ENCODE results near the gene SEC24A.
"Not testable (repeated sequence)": the region's sequence is repeated elsewhere in the genome, so short reads cannot be mapped to it uniquely, and the experiment has no call there.

SEC24A gene

GRCh38 chr5:134651531-134651930, 2.9 kb downstream of the SEC24A start:
- no peak overlapping the region for H3K27ac ChIP-seq
- no peak for TF ChIP-seq CTCF (IDR thresholded peaks at IDR 0.05)

- TF ChIP-seq ZFX (IDR thresholded peaks at IDR 0.05; ENCODE audit: borderline replicate concordance) = no peak
- TF ChIP-seq CTCF (IDR thresholded peaks at IDR 0.05) = no peak
- no peak overlapping the region for H3K27ac ChIP-seq
Observed at GRCh38 chr5:134656690-134657089, 8.1 kb downstream of the SEC24A start.

GRCh38 chr5:134659456-134659855, 10.9 kb downstream of the SEC24A start:
- H3K27ac ChIP-seq = no peak overlapping the region
- TF ChIP-seq CTCF (IDR thresholded peaks at IDR 0.05) = no peak
- TF ChIP-seq ZFX (IDR thresholded peaks at IDR 0.05; ENCODE audit: borderline replicate concordance) = no peak

GRCh38 chr5:134659922-134660321, 11.3 kb downstream of the SEC24A start:
- TF ChIP-seq CTCF (IDR thresholded peaks at IDR 0.05) (no peak), ZFX (IDR thresholded peaks at IDR 0.05; ENCODE audit: borderline replicate concordance) (no peak)
- H3K27ac ChIP-seq = no peak overlapping the region

GRCh38 chr5:134662971-134663370, 14.4 kb downstream of the SEC24A start:
- TF ChIP-seq ZFX (IDR thresholded peaks at IDR 0.05; ENCODE audit: borderline replicate concordance) = no peak
- TF ChIP-seq CTCF (IDR thresholded peaks at IDR 0.05) = no peak
- H3K27ac ChIP-seq = no peak overlapping the region

- TF ChIP-seq ZFX (IDR thresholded peaks at IDR 0.05; ENCODE audit: borderline replicate concordance) (no peak), CTCF (IDR thresholded peaks at IDR 0.05) (no peak)
- H3K27ac ChIP-seq = no peak overlapping the region
Observed at GRCh38 chr5:134664448-134664847, 15.9 kb downstream of the SEC24A start.

- H3K27ac ChIP-seq = not testable (repeated sequence)
Observed at GRCh38 chr5:134673546-134673945, 25.0 kb downstream of the SEC24A start.

- H3K27ac ChIP-seq = not testable (repeated sequence)
Observed at GRCh38 chr5:134677357-134677756, 28.8 kb downstream of the SEC24A start.

GRCh38 chr5:134690144-134690543, 41.6 kb downstream of the SEC24A start:
- not testable (repeated sequence) for H3K27ac ChIP-seq

Data from 22Rv1 (cell line).